Parathyroid adenoma (tissue), 2 donors: ENCODE measurements around the gene CPM.

ENCODE experiments used
- H2AFZ ChIP-seq: fragments of 300-600 bp; sonication (generic); one replicate; pipeline ENCODE4 v1.7.0; 2017; ENCODE audit warnings: antibody characterized with exemption, mild to moderate bottlenecking
- H3K27ac ChIP-seq: fragments of 300-600 bp; sonication (generic); one replicate; pipeline ENCODE4 v1.7.0; 2017
- H3K27me3 ChIP-seq: fragments of 300-600 bp; sonication (generic); one replicate; pipeline ENCODE4 v1.7.0; 2017; ENCODE audit warnings: low read length; ENCODE audit not compliant: control insufficient read depth, insufficient read depth
- H3K36me3 ChIP-seq: fragments of 300-600 bp; sonication (generic); one replicate; pipeline ENCODE4 v1.7.0; 2017; ENCODE audit warnings: low read length; ENCODE audit not compliant: control insufficient read depth, insufficient read depth
- H3K4me1 ChIP-seq: fragments of 300-600 bp; sonication (generic); one replicate; pipeline ENCODE4 v1.7.0; 2017; ENCODE audit warnings: control low read depth
- H3K4me2 ChIP-seq: fragments of 300-600 bp; sonication (generic); one replicate; pipeline ENCODE4 v1.7.0; 2017; ENCODE audit warnings: low read length
- H3K4me3 ChIP-seq: fragments of 300-600 bp; sonication (generic); one replicate; pipeline ENCODE4 v1.7.0; 2017; ENCODE audit warnings: low read depth, low read length
- H3K79me2 ChIP-seq: fragments of 300-600 bp; sonication (generic); one replicate; pipeline ENCODE4 v1.7.0; 2017; ENCODE audit warnings: control low read depth
- H3K9ac ChIP-seq: fragments of 300-600 bp; sonication (generic); one replicate; pipeline ENCODE4 v1.7.0; 2017; ENCODE audit warnings: mild to moderate bottlenecking
- H3K9me3 ChIP-seq: fragments of 300-600 bp; sonication (generic); one replicate; pipeline ENCODE4 v1.7.0; 2017; ENCODE audit warnings: low read length; ENCODE audit not compliant: control insufficient read depth
- TF ChIP-seq, protein P1 (sequence below): fragments of 300-600 bp; sonication (generic); IDR thresholded peaks from one replicate; pipeline ENCODE4 v1.7.0; 2017; ENCODE audit warnings: antibody characterized with exemption, mild to moderate bottlenecking
- donor health status: primary hyperparathyroidism.

Gene CPM

GRCh38 chr12:68962877-68963855 lies 30.2 kb upstream of the CPM start:
- Histone ChIP-seq H3K27ac (no peak overlapping the region), H2AFZ (no peak overlapping the region), H3K4me2 (no peak overlapping the region), H3K27me3 (no peaks in the 10 kb centered on the region), H3K9ac (no peak overlapping the region), H3K79me2 (no peaks in the 10 kb centered on the region), H3K36me3 (no peaks in the 10 kb centered on the region), H3K9me3 (no peaks in the 10 kb centered on the region), H3K4me1 (no peaks in the 10 kb centered on the region), H3K4me3 (no peak overlapping the region)
- TF ChIP-seq, protein P1, sequence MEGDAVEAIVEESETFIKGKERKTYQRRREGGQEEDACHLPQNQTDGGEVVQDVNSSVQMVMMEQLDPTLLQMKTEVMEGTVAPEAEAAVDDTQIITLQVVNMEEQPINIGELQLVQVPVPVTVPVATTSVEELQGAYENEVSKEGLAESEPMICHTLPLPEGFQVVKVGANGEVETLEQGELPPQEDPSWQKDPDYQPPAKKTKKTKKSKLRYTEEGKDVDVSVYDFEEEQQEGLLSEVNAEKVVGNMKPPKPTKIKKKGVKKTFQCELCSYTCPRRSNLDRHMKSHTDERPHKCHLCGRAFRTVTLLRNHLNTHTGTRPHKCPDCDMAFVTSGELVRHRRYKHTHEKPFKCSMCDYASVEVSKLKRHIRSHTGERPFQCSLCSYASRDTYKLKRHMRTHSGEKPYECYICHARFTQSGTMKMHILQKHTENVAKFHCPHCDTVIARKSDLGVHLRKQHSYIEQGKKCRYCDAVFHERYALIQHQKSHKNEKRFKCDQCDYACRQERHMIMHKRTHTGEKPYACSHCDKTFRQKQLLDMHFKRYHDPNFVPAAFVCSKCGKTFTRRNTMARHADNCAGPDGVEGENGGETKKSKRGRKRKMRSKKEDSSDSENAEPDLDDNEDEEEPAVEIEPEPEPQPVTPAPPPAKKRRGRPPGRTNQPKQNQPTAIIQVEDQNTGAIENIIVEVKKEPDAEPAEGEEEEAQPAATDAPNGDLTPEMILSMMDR = no peak

DNA sequence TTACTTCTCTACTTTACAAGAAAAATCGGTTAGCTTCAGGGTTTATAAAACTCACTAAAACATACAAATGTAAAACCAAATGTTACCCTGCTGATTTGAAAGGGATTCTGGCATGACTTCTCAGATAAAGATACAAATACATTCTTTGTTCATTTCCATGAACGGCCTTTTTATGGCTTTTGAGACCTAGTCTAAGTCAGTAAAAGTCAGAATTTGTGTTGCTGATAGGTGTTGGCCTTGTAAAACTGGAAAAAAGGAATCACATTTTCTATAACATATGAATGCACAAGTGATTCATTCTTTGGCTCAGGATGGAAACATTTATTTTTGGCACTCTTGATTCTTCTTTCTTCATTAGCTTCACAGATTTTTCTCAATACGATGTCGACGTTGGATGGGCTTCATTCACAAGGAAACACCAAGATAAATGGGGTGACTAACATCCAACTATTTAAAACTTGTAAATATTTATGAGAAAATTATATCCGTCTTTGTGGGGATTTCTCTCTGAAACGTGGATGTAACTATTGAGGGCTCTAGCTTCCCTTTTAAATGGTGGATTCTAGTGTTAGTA lies 27.0 kb upstream of the CPM start:
- Histone ChIP-seq H3K79me2 (no peaks in the 10 kb centered on the region), H2AFZ (no peak overlapping the region), H3K36me3 (no peaks in the 10 kb centered on the region), H3K9me3 (no peaks in the 10 kb centered on the region), H3K27me3 (no peaks in the 10 kb centered on the region), H3K9ac (no peak overlapping the region), H3K27ac (no peak overlapping the region), H3K4me1 (no peaks in the 10 kb centered on the region), H3K4me3 (no peak overlapping the region), H3K4me2 (no peak overlapping the region)
- TF ChIP-seq, protein P1 = no peak

DNA sequence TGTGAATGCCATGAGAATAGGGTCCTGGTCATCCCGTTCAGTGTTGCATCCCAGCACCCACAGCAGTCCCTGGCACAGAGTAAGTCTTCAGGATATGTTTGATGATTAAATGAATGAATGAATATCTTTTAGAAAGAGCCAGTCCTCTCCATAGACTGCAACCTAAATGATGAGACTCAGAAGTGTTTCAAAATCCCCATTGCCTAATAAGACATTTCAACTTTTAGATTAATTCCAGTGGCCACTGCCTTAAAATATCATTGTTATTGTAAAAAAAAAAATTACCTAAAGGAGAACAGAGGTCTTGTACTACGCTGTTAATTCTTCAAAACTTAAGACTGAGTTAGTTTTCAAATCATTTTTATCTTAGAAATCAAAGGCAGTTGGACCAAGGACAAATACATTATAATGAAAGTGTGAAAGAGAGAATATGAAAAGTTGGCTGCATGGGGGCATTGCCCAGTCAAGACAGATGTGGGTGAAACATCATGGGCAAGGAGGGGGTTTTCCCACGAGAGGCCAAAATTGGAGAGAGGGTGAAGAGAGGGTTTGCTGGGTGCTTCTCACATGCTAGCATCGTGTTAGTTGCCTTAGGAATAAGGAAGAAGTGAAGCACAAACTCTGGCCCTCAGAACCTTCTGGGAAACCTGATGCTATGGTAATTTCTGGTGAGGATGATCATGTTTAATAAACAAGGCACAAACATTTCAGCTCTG lies 26.3 kb upstream of the CPM start:
- Histone ChIP-seq H3K79me2 (no peaks in the 10 kb centered on the region), H3K9me3 (no peaks in the 10 kb centered on the region), H3K4me1 (no peaks in the 10 kb centered on the region), H3K4me3 (no peak overlapping the region), H2AFZ (no peak overlapping the region), H3K36me3 (no peaks in the 10 kb centered on the region), H3K4me2 (no peak overlapping the region), H3K9ac (no peak overlapping the region), H3K27me3 (no peaks in the 10 kb centered on the region), H3K27ac (no peak overlapping the region)
- TF ChIP-seq, protein P1 = no peak

DNA sequence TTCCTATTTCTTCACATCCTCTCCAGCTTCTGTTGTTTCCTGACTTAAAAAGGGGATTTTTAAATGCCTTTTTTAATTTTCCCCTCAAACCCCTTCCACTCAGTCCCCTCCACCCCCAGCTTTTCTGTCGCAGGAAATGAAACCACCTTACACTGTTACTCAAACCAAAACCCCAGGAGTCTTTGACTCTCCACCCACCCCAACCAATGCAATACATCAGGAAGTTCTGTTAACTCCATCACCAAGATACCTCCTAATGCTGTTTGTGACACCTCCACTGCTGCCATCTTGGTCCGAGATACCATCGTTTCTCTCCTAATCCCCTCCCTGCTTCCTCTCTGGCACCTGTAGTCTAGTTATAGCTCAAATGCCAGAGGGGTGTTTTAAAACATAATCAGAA lies 25.4 kb upstream of the CPM start:
- Histone ChIP-seq H3K4me3 (no peak overlapping the region), H3K36me3 (no peaks in the 10 kb centered on the region), H3K4me1 (no peaks in the 10 kb centered on the region), H2AFZ (no peak overlapping the region), H3K9me3 (no peaks in the 10 kb centered on the region), H3K79me2 (no peaks in the 10 kb centered on the region), H3K4me2 (no peak overlapping the region), H3K9ac (no peak overlapping the region), H3K27ac (no peak overlapping the region), H3K27me3 (no peaks in the 10 kb centered on the region)
- TF ChIP-seq, protein P1 = no peak
